Nucleus accumbens (tissue), 56 donors: ENCODE results near the gene FRMD1.
A peak's percentile ranks its signal among the peaks of the same experiment; 100 is the strongest.

ENCODE experiments used
- DNase-seq, 56 donors: peaks; one replicate each; lab custom pipeline; 2025; lab: John Stamatoyannopoulos, UW

The FRMD1 gene

DNA sequence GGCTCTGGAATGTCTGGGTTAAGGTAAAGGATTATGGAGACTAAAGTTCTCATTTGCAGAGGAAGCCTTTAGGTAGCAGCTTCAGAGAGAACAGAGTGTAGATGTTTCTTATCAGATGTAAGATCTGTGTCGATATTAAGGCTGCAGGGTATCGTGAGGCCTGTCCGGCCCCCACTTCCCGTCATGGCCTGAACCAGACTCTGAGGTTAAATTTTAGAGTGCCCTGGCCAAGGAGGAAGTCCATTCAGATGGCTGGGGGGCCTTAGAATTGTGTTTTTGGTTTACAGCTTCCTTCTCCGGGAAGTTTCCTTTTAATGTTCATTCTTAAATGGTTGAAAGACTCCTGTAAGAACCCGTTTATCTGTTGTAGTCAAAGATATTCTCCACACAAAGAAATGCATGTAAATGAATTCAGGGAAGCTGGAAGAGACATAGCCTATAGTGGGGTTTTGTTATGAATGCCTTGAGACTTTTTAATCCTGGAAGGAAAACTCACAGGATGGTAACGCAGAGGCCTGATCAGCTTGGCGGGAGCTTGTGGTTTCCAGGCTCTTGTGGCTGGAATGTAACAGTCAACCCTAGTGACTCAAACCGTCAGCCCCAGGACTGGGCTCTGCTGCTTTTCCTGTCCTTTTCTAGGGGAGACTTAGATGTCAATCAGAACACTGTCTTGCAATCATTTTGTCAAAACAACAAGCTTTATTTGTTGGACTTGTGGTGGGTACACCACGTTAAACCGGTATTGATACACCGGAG is 46.8 kb downstream of the FRMD1 start:
- no peak for DNase-seq

GRCh38 chr6:168031411-168031971 is 47.5 kb downstream of the FRMD1 start:
- DNase-seq: no peak

GRCh38 chr6:168030908-168031307 is 48.1 kb downstream of the FRMD1 start:
- DNase-seq: no peak

- peak in 2 of 56 donors; percentile 25 to 60 for DNase-seq
Observed at GRCh38 chr6:168030218-168030746, 48.7 kb downstream of the FRMD1 start.

DNA sequence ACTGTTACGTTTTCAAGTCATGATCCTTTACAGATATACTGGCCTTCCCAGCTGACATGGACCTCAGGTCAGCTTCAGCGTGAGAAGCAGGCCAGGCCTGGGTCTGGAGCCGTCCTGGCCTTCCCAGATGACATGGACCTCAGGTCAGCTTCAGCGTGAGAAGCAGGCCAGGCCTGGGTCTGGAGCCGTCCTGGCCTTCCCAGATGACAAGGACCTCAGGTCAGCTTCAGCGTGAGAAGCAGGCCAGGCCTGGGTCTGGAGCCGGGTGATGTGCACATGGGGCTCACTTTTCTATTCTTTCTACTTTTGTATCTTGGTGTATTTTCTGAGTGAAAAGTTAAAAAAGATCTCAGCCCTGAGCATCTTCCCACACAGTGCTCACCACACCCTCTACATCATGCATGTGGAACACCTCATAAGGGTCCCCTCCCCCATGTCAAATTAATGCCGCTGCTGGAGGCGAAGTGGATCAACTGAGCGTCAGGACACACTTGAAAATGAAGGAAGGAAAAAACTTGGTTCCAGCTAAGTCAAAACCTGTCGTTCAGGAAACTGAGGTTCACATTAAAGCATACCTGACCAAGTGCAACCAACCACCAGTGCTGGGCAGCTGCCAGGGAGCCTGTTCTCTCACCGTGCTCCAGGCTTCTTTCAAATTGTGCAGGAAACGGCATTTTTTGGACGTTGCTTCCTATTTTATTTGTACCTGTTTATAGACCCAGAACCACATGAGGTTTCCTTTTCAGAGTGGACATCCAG is 49.4 kb downstream of the FRMD1 start:
- DNase-seq: peak in 15 of 56 donors; percentile 20 to 82 (median 44)

GRCh38 chr6:168028181-168028580 is 50.8 kb downstream of the FRMD1 start:
- DNase-seq: no peak

DNA sequence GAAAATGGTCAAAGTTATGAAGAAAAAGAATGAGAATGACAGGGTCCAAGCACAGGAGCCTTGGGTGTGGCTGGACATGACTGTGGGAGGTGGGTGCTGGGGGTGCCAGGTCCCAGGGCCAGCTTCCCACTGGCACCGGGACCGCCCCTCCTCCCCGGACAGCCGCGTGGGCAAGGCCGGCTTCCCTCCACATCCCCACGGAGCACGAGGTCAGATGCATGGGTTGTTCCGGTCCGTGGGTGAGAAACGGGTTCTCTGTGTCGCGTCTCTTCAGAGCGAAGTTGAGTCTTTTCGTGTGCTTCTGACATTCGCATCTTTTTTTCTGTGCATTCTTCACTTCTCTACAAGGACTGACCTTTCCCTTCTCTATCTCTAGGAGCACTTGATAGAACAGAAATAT is 51.5 kb downstream of the FRMD1 start:
- DNase-seq: no peak

GRCh38 chr6:168026925-168027324 is 52.1 kb downstream of the FRMD1 start:
- no peak for DNase-seq

- no peak for DNase-seq
Observed at GRCh38 chr6:168025831-168026710, 52.9 kb downstream of the FRMD1 start.

- no peak for DNase-seq
Observed at GRCh38 chr6:168024951-168025510, 54.0 kb downstream of the FRMD1 start.

GRCh38 chr6:168022488-168023321 is 56.3 kb downstream of the FRMD1 start:
- DNase-seq: no peak

- no peak for DNase-seq
Observed at GRCh38 chr6:168021581-168021980, 57.4 kb downstream of the FRMD1 start.

DNA sequence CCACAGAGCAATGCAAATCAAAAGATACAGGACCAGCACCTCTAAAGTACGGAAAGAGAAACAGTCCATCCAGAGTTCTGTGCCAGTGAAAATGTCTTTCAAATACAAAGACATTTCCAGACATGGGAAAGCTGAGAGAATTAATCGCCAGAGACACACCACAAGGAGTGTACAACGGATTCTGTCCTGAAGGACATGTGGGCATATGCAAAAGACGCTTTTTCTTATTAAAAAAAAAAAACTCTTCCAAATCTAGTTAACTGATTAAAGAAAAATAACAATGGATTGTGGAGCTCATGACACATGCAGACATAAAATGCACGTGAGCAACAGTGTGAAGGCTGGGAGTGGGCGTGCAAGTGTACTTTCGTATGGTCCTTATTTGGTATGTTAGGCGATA is 58.8 kb downstream of the FRMD1 start:
- DNase-seq: no peak

DNA sequence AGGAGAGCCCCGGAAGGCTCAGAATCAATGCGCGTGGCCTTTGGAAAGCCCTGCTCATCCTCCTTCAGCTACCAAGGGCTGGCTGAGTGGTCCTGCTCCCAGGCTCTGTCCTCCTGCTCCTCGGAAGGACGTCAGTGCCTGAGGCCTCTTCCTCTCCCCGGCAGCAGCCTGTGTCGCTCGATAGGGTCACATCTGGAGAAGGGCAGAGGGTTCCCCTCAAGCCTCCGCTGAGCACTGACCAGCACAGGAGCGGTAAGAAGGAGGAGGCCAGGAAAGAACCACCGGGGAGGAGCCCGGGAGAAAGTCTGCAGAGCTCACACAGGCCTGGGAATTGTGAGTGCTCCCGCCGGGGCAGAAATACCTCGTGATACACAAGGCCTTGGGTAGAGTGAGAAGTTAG is 60.3 kb downstream of the FRMD1 start:
- DNase-seq: no peak

GRCh38 chr6:168017629-168018028 is 61.4 kb downstream of the FRMD1 start:
- peak in 1 of 56 donors; percentile 27 for DNase-seq

DNA sequence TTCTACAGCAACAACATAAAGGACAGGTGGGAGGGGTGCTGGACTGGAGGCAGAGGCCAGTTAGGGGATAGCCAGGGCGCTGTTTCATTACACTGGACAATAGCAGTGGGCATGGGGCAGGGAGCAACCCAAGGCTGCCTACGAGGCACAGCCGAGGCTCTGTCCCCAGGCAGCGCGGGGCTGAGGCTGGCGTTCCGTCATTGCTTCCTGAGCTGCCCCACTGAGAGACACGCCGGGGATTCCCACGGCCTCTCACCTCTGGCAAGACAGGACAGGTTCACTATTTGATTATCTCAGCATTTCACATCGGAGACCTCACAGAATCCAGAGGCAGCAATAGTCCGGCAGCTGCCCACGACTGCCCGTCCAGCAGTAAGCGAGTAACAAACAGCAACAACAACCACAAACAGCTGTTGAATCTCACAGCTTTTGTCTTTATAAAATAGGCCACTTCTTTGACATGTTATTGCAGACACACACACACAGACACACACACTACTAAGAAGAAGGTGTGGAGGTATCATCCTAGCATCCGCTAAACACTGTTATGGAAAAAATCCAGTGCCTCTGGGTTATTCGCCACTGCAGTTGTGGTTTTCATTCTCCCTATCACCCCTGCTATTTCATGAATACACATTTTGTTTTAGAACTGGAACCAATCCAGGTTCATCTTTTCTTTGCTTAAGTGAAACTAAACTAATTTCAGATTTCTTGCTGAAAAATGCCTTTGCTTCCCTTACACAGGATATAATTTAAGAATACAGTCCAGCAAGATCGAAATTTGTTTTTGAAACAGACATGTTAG is 62.1 kb downstream of the FRMD1 start:
- peak in 1 of 56 donors; percentile 34 for DNase-seq

GRCh38 chr6:168016176-168016620 is 62.8 kb downstream of the FRMD1 start:
- DNase-seq: no peak
